Measurements from ENCODE around the gene PSD4.

The PSD4 gene

GRCh38 chr2:113209646-113210171 is 35.9 kb downstream of the PSD4 start:
- Histone ChIP-seq H3K9me3 (ENCODE audit: severe bottlenecking) (no peaks in the 10 kb centered on the region), H3K27ac (ENCODE audit: poor library complexity, severe bottlenecking) (no peak overlapping the region), H3K4me1 (ENCODE audit: insufficient read depth, poor library complexity, severe bottlenecking) (peaks cover 14% of the 10 kb centered on the region), H3K27me3 (ENCODE audit: insufficient read depth, poor library complexity, severe bottlenecking) (no peaks in the 10 kb centered on the region), H3K36me3 (ENCODE audit: low read depth) (no peaks in the 10 kb centered on the region), H3K4me3 (ENCODE audit: severe bottlenecking) (no peak overlapping the region)
- no peak for TF ChIP-seq CTCF (IDR thresholded peaks at IDR 0.05; ENCODE audit: poor library complexity, severe bottlenecking)
- DNase-seq (ENCODE audit: low spot score) (no peak), ATAC-seq (ENCODE audit: low read depth) (no peak)

GRCh38 chr2:113211226-113212105 is 37.7 kb downstream of the PSD4 start:
- peaks cover 14% of the 10 kb centered on the region for H3K4me1 ChIP-seq (ENCODE audit: insufficient read depth, poor library complexity, severe bottlenecking)
- DNase-seq (ENCODE audit: low spot score) (no peak), ATAC-seq (ENCODE audit: low read depth) (peak; percentile 95)
- no peaks in the 10 kb centered on the region for H3K9me3 ChIP-seq (ENCODE audit: severe bottlenecking)
- no peaks in the 10 kb centered on the region for H3K36me3 ChIP-seq (ENCODE audit: low read depth)
- no peak overlapping the region for H3K4me3 ChIP-seq (ENCODE audit: severe bottlenecking)
- peak overlapping the region; percentile 19 for H3K27ac ChIP-seq (ENCODE audit: poor library complexity, severe bottlenecking)
- TF ChIP-seq CTCF (IDR thresholded peaks at IDR 0.05; ENCODE audit: poor library complexity, severe bottlenecking): no peak
- no peaks in the 10 kb centered on the region for H3K27me3 ChIP-seq (ENCODE audit: insufficient read depth, poor library complexity, severe bottlenecking)

- Histone ChIP-seq H3K36me3 (ENCODE audit: low read depth) (no peaks in the 10 kb centered on the region), H3K9me3 (ENCODE audit: severe bottlenecking) (no peaks in the 10 kb centered on the region), H3K4me1 (ENCODE audit: insufficient read depth, poor library complexity, severe bottlenecking) (peaks cover 14% of the 10 kb centered on the region), H3K4me3 (ENCODE audit: severe bottlenecking) (no peak overlapping the region), H3K27ac (ENCODE audit: poor library complexity, severe bottlenecking) (no peak overlapping the region), H3K27me3 (ENCODE audit: insufficient read depth, poor library complexity, severe bottlenecking) (no peaks in the 10 kb centered on the region)
- TF ChIP-seq CTCF (IDR thresholded peaks at IDR 0.05; ENCODE audit: poor library complexity, severe bottlenecking): no peak
- DNase-seq (ENCODE audit: low spot score): no peak
- no peak for ATAC-seq (ENCODE audit: low read depth)
Observed at GRCh38 chr2:113212245-113213060, 38.7 kb downstream of the PSD4 start.

- H3K4me1 ChIP-seq (ENCODE audit: insufficient read depth, poor library complexity, severe bottlenecking): peaks cover 14% of the 10 kb centered on the region
- no peak overlapping the region for H3K4me3 ChIP-seq (ENCODE audit: severe bottlenecking)
- H3K36me3 ChIP-seq (ENCODE audit: low read depth): no peaks in the 10 kb centered on the region
- ATAC-seq (ENCODE audit: low read depth): no peak
- DNase-seq (ENCODE audit: low spot score): peak; percentile 10
- H3K9me3 ChIP-seq (ENCODE audit: severe bottlenecking): no peaks in the 10 kb centered on the region
- H3K27ac ChIP-seq (ENCODE audit: poor library complexity, severe bottlenecking): no peak overlapping the region
- TF ChIP-seq CTCF (IDR thresholded peaks at IDR 0.05; ENCODE audit: poor library complexity, severe bottlenecking): no peak
- no peaks in the 10 kb centered on the region for H3K27me3 ChIP-seq (ENCODE audit: insufficient read depth, poor library complexity, severe bottlenecking)
Observed at GRCh38 chr2:113213061-113213930, 39.5 kb downstream of the PSD4 start.

Data from RWPE2 (cell line).